Body of pancreas (tissue), 4 donors: Measurements from ENCODE around the gene TLL2. TPM values are rescaled to one million over a fixed set of nuclear protein-coding genes. Genes with fewer than 3 reads are reported as not detected.

ENCODE experiments used
- ATAC-seq: fragments of 150-250 bp; one replicate; pipeline ENCODE4 v1.9.1; 2016
- DNase-seq, 4 donors: peaks; one replicate each; pipeline ENCODE4 v3.0.0-alpha.2; 2019
- H3K27ac ChIP-seq, 4 donors: fragments of 200-600 bp; sonication (generic); 1 replicate in 3 of 4; 2 replicates in 1 of 4; pipeline versions ENCODE4 v1.5.1 to v1.6.1; 2016 to 2019; ENCODE audit warnings: mild to moderate bottlenecking in 1 of 4, mixed read lengths in 1 of 4, moderate library complexity in 1 of 4
- H3K27me3 ChIP-seq, 2 donors: fragments of 200-600 bp; sonication (generic); one replicate each; pipeline ENCODE4 v1.6.0; 2016; ENCODE audit warnings: mild to moderate bottlenecking in 1 of 2
- H3K36me3 ChIP-seq, 2 donors: fragments of 200-600 bp; sonication (generic); replicated peaks in 1 of 2; 2 replicates each; pipeline ENCODE4 v1.5.1; 2016; ENCODE audit warnings: low read depth in 2 of 2; ENCODE audit not compliant: insufficient read depth in 1 of 2
- H3K4me1 ChIP-seq: fragments of 200-600 bp; sonication (generic); one replicate; pipeline ENCODE4 v1.6.0; 2016
- H3K4me3 ChIP-seq, 2 donors: fragments of 200-600 bp; sonication (generic); 1 replicate in 1 of 2; 2 replicates in 1 of 2; pipeline ENCODE4 v1.5.1; 2016 to 2019
- H3K9me3 ChIP-seq, 3 donors: fragments of 200-600 bp; sonication (generic); 1 replicate in 2 of 3; 2 replicates in 1 of 3; pipeline ENCODE4 v1.5.1; 2016
- POLR2A ChIP-seq, 3 donors: fragments of 450-650 bp; IDR thresholded peaks; one replicate each; pipeline ENCODE4 v1.6.1; 2016; ENCODE audit warnings: antibody characterized with exemption in 3 of 3, mild to moderate bottlenecking in 2 of 3
- WGBS, 2 donors: methylation state at CpG; one replicate each; pipeline ENCODE4 v1.1.5; 2017; 5-methylcytosine and 5-hydroxymethylcytosine counted together
- intact Hi-C: fragments of 100-400 bp; cut with DNase I; formaldehyde crosslinking; loops from one replicate; pipeline ENCODE4 v1.15.1; 2023
- total RNA-seq, 2 donors: library from RNA; depleted of rRNA; stranded (reverse); fragments of >200 nt; gene quantifications; one replicate each; pipeline ENCODE4 v1.1.0, GENCODE V29; 2016
- TF ChIP-seq, protein P1 (sequence below), 7 experiments: fragments of 450-650 bp in 4 of 7; fragments of 200-600 bp in 3 of 7; sonication (generic) in 3 of 7; IDR thresholded peaks; one replicate each; pipeline ENCODE4 v1.5.1; 2016 to 2019; ENCODE audit warnings: antibody characterized with exemption in 7 of 7

The TLL2 gene
- total RNA-seq, 2 donors from 2014 or later = not detected

GRCh38 chr10:96370584-96371157, 143.1 kb downstream of the TLL2 start:
- 23 to 31% methylated on average over 15 to 16 of the region's 16 CpGs for WGBS, 2 donors

DNA sequence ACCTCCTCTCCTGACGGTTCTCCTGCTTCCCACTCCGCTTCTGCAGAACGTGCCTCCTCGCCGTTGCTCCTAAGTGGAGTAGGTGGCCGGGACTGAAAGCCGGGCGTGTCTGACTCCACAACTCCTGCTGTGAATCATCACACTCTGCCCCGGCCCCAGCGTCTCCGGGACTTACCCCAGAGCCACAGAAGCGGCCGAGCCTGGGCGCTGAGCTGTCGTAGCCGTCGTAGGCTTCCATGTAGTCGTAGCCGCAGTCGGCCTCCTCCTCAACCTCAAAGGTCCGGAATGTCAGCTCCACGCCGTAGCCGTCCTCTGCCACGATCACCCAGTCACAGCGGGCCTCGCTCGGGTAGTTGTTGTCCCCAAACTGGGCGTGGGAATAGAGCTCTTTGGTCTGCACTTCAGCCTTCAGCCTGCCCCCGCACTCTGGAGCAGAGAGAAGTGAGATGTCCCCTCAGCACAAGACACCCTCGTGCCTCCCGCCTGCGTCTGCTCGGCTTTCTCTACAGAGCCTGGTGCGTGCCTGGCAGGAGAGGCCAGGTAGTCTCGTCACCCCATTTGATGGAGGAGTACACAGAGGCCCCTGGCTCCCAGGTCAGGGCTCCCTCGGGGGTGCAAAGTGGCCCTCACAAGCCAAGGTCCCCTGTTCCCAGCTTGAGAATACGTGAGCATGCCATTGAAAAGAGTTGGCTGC, 143.7 kb downstream of the TLL2 start:
- Histone ChIP-seq H3K36me3 (no peaks in the 10 kb centered on the region), H3K4me3 (no peak overlapping the region), H3K9me3 (no peaks in the 10 kb centered on the region), H3K27me3 (no peaks in the 10 kb centered on the region), H3K27ac (no peak overlapping the region), H3K4me1 (peaks cover 10% of the 10 kb centered on the region)
- DNase-seq (no peak), ATAC-seq (no peak)
- TF ChIP-seq, protein P1, sequence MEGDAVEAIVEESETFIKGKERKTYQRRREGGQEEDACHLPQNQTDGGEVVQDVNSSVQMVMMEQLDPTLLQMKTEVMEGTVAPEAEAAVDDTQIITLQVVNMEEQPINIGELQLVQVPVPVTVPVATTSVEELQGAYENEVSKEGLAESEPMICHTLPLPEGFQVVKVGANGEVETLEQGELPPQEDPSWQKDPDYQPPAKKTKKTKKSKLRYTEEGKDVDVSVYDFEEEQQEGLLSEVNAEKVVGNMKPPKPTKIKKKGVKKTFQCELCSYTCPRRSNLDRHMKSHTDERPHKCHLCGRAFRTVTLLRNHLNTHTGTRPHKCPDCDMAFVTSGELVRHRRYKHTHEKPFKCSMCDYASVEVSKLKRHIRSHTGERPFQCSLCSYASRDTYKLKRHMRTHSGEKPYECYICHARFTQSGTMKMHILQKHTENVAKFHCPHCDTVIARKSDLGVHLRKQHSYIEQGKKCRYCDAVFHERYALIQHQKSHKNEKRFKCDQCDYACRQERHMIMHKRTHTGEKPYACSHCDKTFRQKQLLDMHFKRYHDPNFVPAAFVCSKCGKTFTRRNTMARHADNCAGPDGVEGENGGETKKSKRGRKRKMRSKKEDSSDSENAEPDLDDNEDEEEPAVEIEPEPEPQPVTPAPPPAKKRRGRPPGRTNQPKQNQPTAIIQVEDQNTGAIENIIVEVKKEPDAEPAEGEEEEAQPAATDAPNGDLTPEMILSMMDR (IDR thresholded peaks at IDR 0.05) = no peak
- TF ChIP-seq POLR2A (IDR thresholded peaks at IDR 0.05) = no peak
- 73 to 76% methylated on average over 35 to 38 of the region's 38 CpGs for WGBS, 2 donors
- intact Hi-C loops = no loop called here

More at GRCh38 chr10:96370584-96371157, 143.1 kb downstream of the TLL2 start:
- ATAC-seq = no peak
- peak; percentile 45 to 62 (median 56) for DNase-seq
- H3K27me3 ChIP-seq = no peaks in the 10 kb centered on the region
- no peak for TF ChIP-seq POLR2A (IDR thresholded peaks at IDR 0.05)
- TF ChIP-seq, protein P1 (IDR thresholded peaks at IDR 0.05) = peak; percentile 58 to 85 (median 75)
- no peak overlapping the region for H3K27ac ChIP-seq
- no peak overlapping the region for H3K4me3 ChIP-seq
- H3K36me3 ChIP-seq = no peaks in the 10 kb centered on the region
- peaks cover 11% of the 10 kb centered on the region for H3K4me1 ChIP-seq
- intact Hi-C loops = no loop called here
- H3K9me3 ChIP-seq = no peaks in the 10 kb centered on the region

DNA sequence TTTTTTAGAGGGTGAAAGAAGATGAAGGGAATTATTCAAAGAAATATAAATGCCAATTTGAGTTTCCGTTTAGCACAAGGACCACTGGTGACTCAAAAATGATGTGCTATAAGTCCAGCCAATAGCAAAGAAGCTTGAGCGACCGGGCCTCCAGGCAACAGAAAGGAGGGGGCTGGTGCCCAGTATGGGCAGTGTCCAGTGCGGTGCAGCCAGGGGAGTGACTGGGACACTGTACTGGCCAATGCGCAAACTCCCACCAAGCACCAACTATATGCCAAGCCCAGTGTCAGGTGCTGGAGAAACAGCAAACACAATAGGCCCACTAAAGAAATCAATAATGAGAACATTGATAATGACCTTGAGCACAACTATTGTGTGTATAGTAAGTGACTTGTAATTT, 144.8 kb downstream of the TLL2 start:
- Histone ChIP-seq H3K36me3 (no peaks in the 10 kb centered on the region), H3K4me1 (peaks cover 4% of the 10 kb centered on the region), H3K27me3 (no peaks in the 10 kb centered on the region), H3K9me3 (no peaks in the 10 kb centered on the region), H3K27ac (no peak overlapping the region), H3K4me3 (no peak overlapping the region)
- intact Hi-C loops = no loop called here
- DNase-seq = no peak
- TF ChIP-seq POLR2A (IDR thresholded peaks at IDR 0.05) = no peak
- TF ChIP-seq, protein P1 (IDR thresholded peaks at IDR 0.05) = no peak
- WGBS, 2 donors = 83% methylated on average over 5 of the region's 5 CpGs
- no peak for ATAC-seq

DNA sequence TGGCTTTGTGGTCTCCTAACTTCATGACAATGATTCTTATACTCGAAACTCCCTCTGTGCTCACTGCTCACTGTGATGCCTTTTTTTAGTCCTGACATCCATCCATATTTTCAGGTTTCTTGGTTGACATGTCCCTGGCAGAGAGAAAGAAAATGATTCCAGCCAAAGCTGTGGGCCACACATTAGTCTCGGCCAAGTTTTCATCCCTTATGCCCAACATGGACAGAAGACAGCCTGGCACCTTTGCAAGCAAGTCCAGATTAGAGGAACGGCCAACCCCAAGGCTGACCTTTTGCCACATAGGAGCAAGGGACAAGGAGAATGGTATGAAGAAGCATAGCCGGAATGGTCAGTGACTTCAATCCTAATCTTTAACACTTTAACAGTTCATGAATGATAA, 146.3 kb downstream of the TLL2 start:
- H3K9me3 ChIP-seq = no peaks in the 10 kb centered on the region
- H3K27ac ChIP-seq = no peak overlapping the region
- H3K4me1 ChIP-seq = peaks cover 4% of the 10 kb centered on the region
- WGBS, 2 donors = 63 to 71% methylated on average over 4 of the region's 4 CpGs
- no peaks in the 10 kb centered on the region for H3K27me3 ChIP-seq
- TF ChIP-seq, protein P1 (IDR thresholded peaks at IDR 0.05) = no peak
- TF ChIP-seq POLR2A (IDR thresholded peaks at IDR 0.05) = no peak
- intact Hi-C loops = no loop called here
- no peaks in the 10 kb centered on the region for H3K36me3 ChIP-seq
- no peak for DNase-seq
- no peak for ATAC-seq
- H3K4me3 ChIP-seq = no peak overlapping the region

DNA sequence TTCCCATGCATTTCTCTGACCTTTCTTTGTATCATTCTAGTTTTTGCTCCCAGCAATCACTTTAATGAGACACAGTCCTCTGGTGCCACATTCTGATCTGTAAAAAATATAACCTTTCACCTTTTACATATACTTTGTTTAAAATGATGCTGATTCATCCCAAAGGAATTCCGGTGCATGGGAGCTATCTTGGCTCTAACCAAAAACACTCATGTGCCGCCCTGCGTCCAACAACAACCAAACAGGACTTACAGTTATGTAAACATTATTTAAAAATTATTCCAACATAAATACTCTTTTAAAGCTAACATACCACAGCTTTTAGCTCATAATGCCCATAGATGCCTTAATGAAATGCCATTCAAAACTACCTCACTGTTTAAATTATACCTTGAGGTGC, 147.2 kb downstream of the TLL2 start:
- ATAC-seq (no peak), DNase-seq (no peak)
- Histone ChIP-seq H3K4me3 (no peak overlapping the region), H3K9me3 (no peaks in the 10 kb centered on the region), H3K27me3 (no peaks in the 10 kb centered on the region), H3K36me3 (no peaks in the 10 kb centered on the region), H3K27ac (no peak overlapping the region), H3K4me1 (peaks cover 4% of the 10 kb centered on the region)
- TF ChIP-seq, protein P1 (IDR thresholded peaks at IDR 0.05) = no peak
- TF ChIP-seq POLR2A (IDR thresholded peaks at IDR 0.05) = no peak
- 58 to 61% methylated on average over 3 of the region's 3 CpGs for WGBS, 2 donors
- intact Hi-C loops = no loop called here
